C4-2B (cell line): ENCODE results near the gene DNAJC1.

Experiments
- ZFX ChIP-seq: fragments of 450-650 bp; IDR thresholded peaks from 2 replicates; pipeline ENCODE4 v1.6.1; 2017
- TF ChIP-seq, protein P1 (sequence below): fragments of 450-650 bp; conservative IDR thresholded peaks from 2 replicates; pipeline ENCODE4 v1.5.1; 2017; ENCODE audit warnings: mild to moderate bottlenecking

DNA sequence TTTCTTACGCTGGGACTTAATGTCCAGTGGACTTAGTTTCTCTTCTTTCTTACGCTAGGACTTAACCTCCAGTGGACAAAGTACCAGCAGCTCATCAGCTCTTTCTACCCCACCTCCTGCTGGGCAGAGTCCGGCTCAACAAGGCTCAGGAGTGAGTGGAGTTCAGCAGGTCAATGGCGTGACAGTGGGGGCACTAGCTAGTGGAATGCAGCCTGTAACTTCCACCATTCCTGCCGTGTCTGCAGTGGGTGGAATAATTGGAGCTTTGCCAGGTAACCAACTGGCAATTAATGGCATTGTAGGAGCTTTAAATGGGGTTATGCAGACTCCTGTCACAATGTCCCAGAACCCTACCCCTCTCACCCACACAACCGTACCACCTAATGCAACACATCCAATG is 269.8 kb downstream of the DNAJC1 start:
- TF ChIP-seq, protein P1, sequence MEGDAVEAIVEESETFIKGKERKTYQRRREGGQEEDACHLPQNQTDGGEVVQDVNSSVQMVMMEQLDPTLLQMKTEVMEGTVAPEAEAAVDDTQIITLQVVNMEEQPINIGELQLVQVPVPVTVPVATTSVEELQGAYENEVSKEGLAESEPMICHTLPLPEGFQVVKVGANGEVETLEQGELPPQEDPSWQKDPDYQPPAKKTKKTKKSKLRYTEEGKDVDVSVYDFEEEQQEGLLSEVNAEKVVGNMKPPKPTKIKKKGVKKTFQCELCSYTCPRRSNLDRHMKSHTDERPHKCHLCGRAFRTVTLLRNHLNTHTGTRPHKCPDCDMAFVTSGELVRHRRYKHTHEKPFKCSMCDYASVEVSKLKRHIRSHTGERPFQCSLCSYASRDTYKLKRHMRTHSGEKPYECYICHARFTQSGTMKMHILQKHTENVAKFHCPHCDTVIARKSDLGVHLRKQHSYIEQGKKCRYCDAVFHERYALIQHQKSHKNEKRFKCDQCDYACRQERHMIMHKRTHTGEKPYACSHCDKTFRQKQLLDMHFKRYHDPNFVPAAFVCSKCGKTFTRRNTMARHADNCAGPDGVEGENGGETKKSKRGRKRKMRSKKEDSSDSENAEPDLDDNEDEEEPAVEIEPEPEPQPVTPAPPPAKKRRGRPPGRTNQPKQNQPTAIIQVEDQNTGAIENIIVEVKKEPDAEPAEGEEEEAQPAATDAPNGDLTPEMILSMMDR: no peak
- TF ChIP-seq ZFX: no peak
